HCT116 (cell line): ENCODE data around the gene TRIM29.

Experiments used
- ELF1 ChIP-seq: IDR thresholded peaks from 2 replicates; pipeline ENCODE4 v1.6.1; 2012; ENCODE audit warnings: low read depth, borderline replicate concordance
- EZH2 ChIP-seq: fragments of 200-600 bp; sonication (generic); IDR thresholded peaks from 2 replicates; pipeline ENCODE4 v1.6.1; 2017; ENCODE audit warnings: antibody characterized with exemption, mixed run types
- JUND ChIP-seq: IDR thresholded peaks from 2 replicates; pipeline ENCODE4 v1.6.1; 2012
- POLR2A ChIP-seq: IDR thresholded peaks from 2 replicates; pipeline ENCODE4 v1.7.0; 2011; ENCODE audit warnings: borderline replicate concordance; ENCODE audit not compliant: insufficient read depth, insufficient read length; ENCODE audit errors: extremely low read depth
- POLR2AphosphoS5 ChIP-seq: IDR thresholded peaks from 2 replicates; pipeline ENCODE4 v1.6.1; 2011; ENCODE audit warnings: mild to moderate bottlenecking, low read depth, low read length, moderate library complexity
- RAD21 ChIP-seq: IDR thresholded peaks from 2 replicates; pipeline ENCODE4 v1.6.1; 2012; ENCODE audit warnings: low read depth, mild to moderate bottlenecking
- SIN3A ChIP-seq: IDR thresholded peaks from 2 replicates; pipeline ENCODE4 v1.6.1; 2012; ENCODE audit warnings: low read depth
- SP1 ChIP-seq: IDR thresholded peaks from 2 replicates; pipeline ENCODE4 v1.6.1; 2012; ENCODE audit warnings: low read depth
- TCF7L2 ChIP-seq: IDR thresholded peaks from 2 replicates; pipeline ENCODE4 v1.7.0; 2011; ENCODE audit warnings: borderline replicate concordance, inconsistent platforms; ENCODE audit not compliant: insufficient read depth, insufficient read length; ENCODE audit errors: extremely low read depth
- ZFX ChIP-seq: fragments of 450-650 bp; IDR thresholded peaks from 2 replicates; pipeline ENCODE4 v1.6.1; 2017
- ZNF274 ChIP-seq: fragments of 200-500 bp; sonication (Bioruptor generic); IDR thresholded peaks from 2 replicates; pipeline ENCODE4 v1.6.1; 2014; ENCODE audit warnings: mild to moderate bottlenecking, low read depth, low read length, inconsistent platforms
- TF ChIP-seq, protein P1 (sequence below), 3 experiments: fragments of 200-600 bp in 1 of 3; sonication (generic) in 1 of 3; IDR thresholded peaks in 2 of 3; conservative IDR thresholded peaks in 1 of 3; 2 replicates each; pipeline ENCODE4 v1.5.1; 2012 to 2017; ENCODE audit warnings: low read depth in 2 of 3, low read length in 2 of 3, antibody characterized with exemption in 1 of 3, borderline replicate concordance in 1 of 3, control low read depth in 1 of 3, mild to moderate bottlenecking in 1 of 3, mixed read lengths in 1 of 3, mixed run types in 1 of 3, moderate library complexity in 1 of 3; ENCODE audit not compliant: insufficient read depth in 1 of 3

DNA sequence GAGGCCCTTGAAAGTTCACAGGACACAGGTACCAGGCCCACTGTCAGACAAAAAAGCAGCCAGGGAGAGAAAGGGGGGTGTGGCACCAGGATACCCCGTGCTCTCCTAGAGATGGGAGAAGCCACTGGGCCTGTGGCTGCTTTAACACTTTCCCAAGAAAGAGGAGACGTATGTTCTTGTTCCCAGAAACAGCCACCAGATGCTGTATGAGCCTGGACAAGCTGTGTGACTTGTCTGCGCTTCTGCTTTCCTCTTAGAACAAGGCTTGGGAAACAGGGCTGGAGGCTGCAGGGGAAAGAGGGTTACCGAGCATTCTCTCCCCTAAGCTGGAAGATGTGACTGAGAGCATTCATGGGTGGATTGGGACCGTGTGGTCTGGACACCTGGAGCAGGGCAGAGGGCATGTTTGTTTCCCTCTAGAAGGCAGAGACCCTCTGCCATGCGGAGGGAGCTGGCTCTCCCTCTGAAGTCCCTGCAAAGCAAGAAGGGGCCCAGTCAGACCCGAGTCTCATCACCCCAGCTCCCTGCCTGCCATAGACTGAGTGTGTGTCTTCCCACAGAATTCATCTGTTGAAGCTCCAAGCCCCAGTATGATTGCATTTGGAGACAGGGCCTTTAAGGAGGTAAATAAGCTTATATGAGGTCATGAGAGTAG lies 74.1 kb downstream of the TRIM29 start:
- TF ChIP-seq JUND (no peak), SP1 (no peak), POLR2AphosphoS5 (no peak), TCF7L2 (no peak), RAD21 (no peak), POLR2A (no peak), ZFX (no peak), EZH2 (no peak), ELF1 (no peak), ZNF274 (no peak), SIN3A (no peak)
- TF ChIP-seq, protein P1, sequence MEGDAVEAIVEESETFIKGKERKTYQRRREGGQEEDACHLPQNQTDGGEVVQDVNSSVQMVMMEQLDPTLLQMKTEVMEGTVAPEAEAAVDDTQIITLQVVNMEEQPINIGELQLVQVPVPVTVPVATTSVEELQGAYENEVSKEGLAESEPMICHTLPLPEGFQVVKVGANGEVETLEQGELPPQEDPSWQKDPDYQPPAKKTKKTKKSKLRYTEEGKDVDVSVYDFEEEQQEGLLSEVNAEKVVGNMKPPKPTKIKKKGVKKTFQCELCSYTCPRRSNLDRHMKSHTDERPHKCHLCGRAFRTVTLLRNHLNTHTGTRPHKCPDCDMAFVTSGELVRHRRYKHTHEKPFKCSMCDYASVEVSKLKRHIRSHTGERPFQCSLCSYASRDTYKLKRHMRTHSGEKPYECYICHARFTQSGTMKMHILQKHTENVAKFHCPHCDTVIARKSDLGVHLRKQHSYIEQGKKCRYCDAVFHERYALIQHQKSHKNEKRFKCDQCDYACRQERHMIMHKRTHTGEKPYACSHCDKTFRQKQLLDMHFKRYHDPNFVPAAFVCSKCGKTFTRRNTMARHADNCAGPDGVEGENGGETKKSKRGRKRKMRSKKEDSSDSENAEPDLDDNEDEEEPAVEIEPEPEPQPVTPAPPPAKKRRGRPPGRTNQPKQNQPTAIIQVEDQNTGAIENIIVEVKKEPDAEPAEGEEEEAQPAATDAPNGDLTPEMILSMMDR (IDR thresholded peaks at IDR 0.05 in 2 of 3, conservative IDR thresholded peaks at IDR 0.05 in 1 of 3; ENCODE audit: borderline replicate concordance in 1 of 3, insufficient read depth in 1 of 3, low read depth in 2 of 3, low read length in 2 of 3) = no peak
